Fibroblast of peridontal ligament (primary cell): Measurements from ENCODE around the gene KCNJ4.
"Not testable (repeated sequence)": the region's sequence is repeated elsewhere in the genome, so short reads cannot be mapped to it uniquely, and the experiment has no call there.

Experiments used
- DNase-seq: peaks from one replicate; pipeline ENCODE4 v3.0.0-alpha.2; 2010; ENCODE audit errors: extremely low read depth

KCNJ4 gene

DNA sequence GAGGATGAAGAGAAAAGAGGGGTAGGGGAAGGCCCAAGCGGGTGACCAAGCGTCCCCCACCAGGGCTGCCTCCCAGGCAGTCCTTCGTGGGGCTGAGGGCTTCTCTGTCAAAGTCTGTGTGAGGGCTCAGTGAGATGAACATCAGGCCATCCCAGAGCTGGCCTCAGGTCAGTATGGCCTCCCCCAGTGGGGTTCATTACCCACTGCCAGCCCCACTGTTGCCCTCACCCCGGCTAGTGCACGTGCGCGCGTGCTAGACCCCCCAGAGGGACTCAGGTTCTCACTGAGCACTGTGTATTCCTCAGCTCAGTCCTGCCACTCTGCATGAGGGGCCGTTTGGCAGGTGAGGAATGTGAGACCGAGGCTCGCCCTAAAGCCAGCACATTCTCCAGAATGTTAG is 16.2 kb upstream of the KCNJ4 start:
- DNase-seq: no peak

GRCh38 chr22:38470179-38470578 is 15.2 kb upstream of the KCNJ4 start:
- not testable (repeated sequence) for DNase-seq

DNA sequence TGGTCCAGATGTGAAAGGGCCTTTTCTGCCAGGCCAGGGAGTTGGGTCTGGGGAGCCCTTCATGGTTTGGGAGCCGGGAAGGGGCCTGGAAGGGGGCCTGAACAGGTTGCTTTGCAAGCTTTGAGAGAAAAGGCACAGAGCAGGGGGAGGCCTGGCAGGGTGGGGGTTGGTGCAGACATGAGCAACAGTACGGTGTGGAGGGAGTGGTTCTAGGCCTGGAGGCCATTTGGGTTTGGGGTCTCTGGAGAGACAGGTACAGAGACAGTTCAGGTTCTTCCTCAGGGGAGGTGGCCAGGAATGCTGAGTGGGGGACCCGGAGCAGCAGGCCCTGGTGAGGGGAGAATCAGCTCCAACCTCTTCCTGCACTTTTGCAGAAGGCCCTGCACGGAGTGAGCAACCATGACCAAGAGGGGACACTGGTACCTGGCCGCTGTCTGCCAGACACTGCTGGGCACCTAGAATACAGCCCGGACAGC is 14.3 kb upstream of the KCNJ4 start:
- DNase-seq: no peak

DNA sequence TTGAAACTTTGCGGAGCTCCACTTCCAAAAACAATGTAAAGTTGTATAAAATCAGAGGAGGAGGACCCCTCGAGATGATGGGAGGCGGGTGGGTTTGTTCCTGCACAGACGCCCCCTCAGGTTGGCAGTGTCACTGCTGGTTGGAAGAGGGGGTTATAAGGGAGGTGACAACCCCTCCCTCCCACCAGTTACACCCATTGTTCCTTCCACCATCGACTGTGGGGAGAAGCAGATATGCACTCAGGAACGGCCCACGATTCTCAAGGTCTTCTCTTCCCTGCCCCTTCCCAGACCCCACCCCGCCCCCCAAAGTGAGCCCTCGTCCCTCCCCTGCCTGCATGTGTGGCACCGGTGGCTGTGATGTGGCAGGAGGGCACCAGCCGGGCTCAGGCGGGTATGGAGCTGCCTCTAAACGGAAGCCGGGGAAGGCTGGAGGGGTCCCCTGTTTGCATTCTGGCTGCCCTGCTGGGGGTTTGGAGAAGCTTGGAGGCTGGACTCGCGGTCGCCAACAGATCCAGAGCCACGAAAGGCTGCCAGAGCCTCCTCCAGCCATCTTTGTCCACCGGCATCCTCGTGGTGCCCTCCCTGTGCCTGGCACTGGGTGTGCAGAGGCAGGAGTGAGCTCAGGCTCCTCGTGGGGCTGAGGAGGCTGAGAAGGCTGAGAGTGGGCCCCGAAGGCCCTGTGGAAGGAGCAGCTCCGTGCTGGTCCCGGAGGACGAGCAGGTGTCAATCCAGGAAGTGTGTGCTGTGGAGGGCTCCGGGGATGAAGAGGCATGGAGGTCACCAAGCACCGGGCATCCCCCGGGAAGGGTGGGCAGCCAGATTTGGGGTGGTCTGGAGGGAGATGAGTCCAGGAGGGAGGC is 13.7 kb upstream of the KCNJ4 start:
- no peak for DNase-seq

GRCh38 chr22:38467904-38468442 is 13.0 kb upstream of the KCNJ4 start, which contains the start of gene KDELR3:
Gene KDELR3, plus strand, starts transcription at chr22:38468096. Its CDS starts 138 bp downstream, at chr22:38468234.
- peak; percentile 45 for DNase-seq

GRCh38 chr22:38467438-38467903 is 12.5 kb upstream of the KCNJ4 start:
- no peak for DNase-seq

DNA sequence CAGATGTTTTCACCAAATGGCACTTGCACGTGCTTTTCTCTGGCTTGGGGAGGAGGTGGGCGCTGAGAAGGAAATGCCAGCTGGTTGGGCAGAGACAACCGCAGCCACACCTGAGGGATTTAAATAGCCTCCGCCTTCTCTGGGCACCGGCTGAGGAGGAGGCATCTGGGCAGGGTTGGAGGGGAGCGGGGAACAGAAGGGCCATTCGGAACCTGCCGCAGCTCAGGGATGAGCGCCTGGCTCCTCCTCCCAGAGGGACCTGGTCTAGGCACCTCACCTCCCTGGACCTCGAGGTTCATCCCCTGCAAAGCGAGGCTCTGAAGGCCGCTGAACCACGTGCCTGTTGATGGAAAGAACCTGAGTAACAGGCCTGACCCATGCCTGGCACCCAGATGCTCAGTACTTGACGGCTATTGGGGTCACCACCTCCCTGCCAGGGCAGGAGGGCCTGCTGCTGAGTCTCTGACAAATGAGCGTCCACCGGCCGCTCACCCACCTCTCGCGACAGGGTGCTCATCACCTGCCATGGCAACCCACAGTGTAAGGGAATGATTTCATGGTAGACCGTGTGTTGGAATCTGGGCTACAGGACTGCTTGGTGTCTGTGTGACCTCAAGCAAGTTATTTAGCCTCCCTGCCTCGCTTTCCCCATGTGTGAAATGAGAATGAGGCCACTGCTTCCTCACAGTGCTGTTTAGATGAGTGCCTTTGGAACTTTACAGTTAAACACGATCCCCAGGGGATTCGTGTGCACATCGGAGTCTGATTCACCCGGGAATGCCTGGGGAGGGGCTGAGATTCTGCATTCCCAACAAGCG is 10.9 kb upstream of the KCNJ4 start:
- DNase-seq: no peak

DNA sequence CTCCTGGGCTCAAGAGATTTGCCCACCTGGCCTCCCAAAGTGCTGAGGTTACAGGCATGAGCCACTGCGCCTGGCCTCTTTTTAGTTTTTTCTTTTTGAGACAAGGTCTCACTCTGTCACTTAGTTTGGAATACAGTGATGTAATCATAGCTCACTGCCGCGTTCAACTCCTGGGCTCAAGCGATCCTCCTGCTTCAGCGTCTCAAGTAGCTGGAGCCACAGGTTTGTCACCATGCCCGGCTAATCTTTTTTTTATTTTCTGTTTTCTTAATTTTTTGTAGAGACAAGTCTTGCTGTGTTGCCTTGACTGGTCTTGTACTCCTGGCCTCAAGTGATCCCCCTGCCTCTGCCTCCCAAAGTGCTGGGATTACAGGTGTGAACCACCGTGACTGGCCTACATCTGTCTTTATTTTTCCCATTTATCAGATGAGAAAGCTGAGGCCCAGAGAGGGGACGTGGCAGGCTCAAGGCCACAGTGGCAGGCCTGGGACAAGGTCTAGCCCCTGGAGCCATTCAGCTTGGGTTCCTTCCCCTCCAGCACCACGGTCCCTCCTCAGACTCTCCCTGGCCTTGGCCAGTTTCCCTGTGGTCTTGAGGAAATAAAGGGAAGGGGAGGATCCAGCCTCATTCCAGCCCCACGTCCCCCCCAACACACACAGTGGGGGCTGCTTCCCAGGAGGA is 10.1 kb upstream of the KCNJ4 start:
- no peak for DNase-seq

GRCh38 chr22:38462960-38463784 is 8.2 kb upstream of the KCNJ4 start:
- no peak for DNase-seq

DNA sequence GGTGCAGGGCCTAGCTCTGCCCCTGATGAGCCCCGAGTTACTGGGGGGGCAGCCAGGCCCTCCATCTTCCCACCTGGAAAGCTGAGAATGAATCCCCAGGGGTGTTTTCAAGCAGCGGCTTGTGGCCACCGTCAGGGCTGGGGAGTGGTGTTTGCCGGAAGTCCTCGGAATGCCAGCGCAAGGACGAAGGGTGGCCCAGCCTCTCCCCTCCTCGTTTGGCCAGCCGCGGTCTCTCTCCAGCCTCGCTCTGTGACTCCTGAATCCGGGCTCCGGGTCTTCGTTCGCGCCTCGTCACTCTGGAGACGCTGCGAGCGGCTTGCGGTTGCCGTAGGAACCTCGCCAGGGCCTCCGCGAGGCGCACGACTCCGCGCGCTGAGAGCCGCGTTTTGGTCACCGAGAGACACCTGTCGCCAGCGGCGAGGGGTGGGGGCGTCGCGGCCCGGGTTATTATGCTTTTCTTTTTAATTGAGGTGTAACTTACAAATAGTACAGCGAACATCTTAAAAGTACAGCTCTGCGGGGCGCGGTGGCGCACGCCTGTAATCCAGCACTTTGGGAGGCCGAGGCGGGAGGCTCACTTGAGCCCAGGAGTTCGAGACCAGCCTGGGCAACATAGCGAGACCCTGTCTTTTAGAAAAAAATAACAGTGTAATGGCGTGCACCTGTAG is 6.5 kb upstream of the KCNJ4 start:
- peak; percentile 78 for DNase-seq

- no peak for DNase-seq
These were observed 6.0 kb upstream of the KCNJ4 start for GRCh38 chr22:38461057-38461413.

- no peak for DNase-seq
These were observed 5.4 kb upstream of the KCNJ4 start for GRCh38 chr22:38460426-38460840.

DNA sequence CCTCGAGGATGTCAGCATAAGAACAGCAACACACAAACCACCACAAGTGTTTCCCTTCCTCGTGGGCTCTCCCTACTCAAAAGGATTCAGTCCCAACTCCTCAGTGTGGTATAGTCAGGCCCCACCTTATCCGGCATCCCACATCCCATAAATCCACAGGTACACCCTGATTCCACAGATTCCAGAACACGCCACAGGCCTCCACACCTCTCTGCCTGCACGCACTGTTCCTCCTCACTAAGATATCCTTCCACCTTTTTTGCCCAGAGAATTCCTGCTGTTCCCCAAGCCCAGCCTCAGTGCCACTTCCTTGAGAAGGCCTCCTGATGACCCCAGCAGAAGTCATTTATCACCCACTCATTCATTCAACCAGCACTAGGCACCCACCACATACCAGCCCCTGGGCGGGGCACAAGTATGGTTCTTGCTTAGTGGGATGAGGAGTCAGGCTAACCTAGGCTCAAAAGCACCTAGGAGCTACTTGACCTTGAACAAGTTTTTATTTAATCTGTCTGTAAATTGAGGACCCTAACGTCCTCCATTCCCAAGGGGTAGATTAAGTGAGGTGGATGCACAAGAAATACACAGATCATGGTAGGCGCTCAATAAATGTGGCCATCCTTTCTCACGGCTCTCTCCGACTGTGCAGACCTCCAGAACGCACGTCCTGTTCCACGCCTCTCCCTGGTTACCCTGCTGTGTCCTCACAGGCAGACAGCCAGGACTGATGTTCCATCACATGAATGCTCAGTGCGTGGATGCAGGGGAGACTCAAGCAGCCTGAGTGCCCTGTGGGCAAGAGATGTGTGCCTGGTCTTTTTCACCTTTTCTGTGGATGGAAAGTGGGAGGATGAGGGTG is 2.1 kb upstream of the KCNJ4 start:
- DNase-seq: no peak

DNA sequence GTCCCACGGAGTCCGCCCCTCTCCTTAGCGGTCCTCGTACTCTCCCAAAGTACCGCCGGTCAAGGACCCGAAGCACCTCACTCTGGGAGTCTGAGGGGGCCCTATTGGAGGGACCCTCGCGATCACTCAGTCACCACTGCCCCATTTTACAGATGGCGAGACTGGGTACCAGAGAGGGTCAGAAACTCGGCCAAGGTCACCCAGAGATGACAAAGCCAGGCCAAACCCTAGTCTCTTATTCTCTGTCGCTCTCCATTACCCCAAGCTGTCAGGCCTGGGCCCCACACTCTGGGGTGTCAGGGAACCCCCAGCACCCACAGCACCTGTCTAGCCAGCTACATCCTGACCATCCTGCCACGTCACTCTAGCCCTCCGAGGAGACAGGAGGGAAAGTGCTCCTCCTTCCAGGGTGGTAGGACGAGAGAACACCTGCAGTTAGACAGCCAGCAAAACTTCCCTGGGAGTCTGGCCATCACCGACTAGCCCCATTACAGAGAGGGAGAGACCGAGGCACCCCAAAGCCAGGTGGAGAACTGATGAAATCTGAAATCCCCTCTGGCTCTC is 1.4 kb upstream of the KCNJ4 start:
- no peak for DNase-seq

GRCh38 chr22:38455530-38456271 is 702 bp upstream of the KCNJ4 start:
- DNase-seq: no peak

DNA sequence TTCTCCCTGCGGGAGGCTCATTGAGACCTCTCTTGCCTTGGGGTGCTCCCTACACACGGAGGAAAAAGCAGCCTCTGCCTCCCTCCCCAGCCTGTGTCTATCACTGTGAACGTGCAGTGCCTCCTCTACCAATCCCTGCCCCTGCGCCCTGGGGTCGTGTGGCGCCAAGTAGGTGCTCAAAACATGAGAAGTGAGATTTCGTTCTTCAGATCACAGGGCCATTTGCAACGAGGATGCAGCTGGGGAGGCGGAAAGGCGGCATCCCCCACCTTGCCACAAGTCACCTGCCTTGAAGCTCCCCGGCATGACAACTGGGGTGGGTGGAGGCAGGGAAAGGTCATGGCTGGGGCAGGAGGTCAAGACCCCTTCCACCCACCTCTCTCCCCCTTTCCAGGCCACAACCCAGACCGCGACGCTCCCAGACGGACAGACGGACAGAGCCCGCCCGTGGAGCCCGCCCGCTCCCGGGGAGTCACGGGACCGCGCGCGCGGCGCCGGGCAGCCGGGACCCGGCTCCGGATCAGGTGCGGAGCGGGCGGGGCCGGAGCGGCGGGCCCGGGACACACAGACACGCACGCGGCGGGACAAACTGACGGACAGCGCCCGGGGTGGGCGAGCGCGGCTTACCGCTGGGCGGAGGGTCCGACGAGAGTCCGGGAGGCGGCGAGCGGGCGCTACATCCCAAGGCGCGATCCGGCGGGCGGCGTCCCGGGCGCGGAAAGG is 485 bp downstream of the KCNJ4 start:
- DNase-seq: no peak

DNA sequence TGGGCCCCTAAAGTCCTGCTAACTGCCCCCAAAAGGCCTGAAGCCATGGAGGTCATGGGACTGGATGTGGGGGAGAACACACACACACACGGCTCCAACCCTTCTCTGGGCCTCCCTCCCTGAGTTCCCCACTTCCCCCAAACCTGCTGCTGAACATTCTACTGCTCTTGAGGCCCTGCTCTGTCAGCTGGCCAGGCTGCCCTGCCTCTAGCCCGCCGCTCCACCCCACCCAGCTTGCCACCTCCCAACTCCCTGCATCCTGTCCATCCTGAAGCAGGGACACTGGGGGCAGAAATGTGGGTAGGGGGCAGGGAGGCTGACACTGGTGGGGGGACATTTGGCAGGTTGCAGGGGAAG is 1.0 kb downstream of the KCNJ4 start:
- DNase-seq: no peak
